Ovary (tissue), 9 donors: Measurements from ENCODE around the gene PIP4K2C. TPM values are rescaled to one million over a fixed set of nuclear protein-coding genes. Genes with fewer than 3 reads are reported as not detected.

ENCODE experiments used
- DNase-seq, 5 donors: peaks; one replicate each; pipeline ENCODE4 v3.0.0-alpha.2; 2019 to 2020
- H3K27ac ChIP-seq, 2 donors: fragments of 200-600 bp; one replicate each; pipeline versions ENCODE4 v1.5.1 to v1.8.0; 2019 to 2022
- H3K27me3 ChIP-seq: fragments of 200-600 bp; one replicate; pipeline ENCODE4 v1.8.0; 2022
- H3K36me3 ChIP-seq: fragments of 200-600 bp; sonication (generic); one replicate; pipeline ENCODE4 v1.5.1; 2019
- H3K4me1 ChIP-seq: one replicate; pipeline ENCODE4 v1.8.1; 2013; ENCODE audit warnings: mild to moderate bottlenecking, moderate library complexity; ENCODE audit not compliant: insufficient read depth
- H3K4me3 ChIP-seq: fragments of 200-600 bp; sonication (generic); one replicate; pipeline ENCODE4 v1.5.1; 2017
- H3K9me3 ChIP-seq, 2 donors: fragments of 200-600 bp in 1 of 2; sonication (generic) in 1 of 2; one replicate each; pipeline versions ENCODE4 v1.5.1 to v1.8.1; 2013 to 2019; ENCODE audit warnings: mild to moderate bottlenecking in 1 of 2, moderate library complexity in 1 of 2
- CTCF ChIP-seq, 3 donors: fragments of 450-650 bp in 2 of 3; fragments of 200-600 bp in 1 of 3; IDR thresholded peaks; one replicate each; pipeline versions ENCODE4 v1.5.1 to v1.8.0; 2016 to 2022; ENCODE audit warnings: antibody characterized with exemption in 3 of 3, mild to moderate bottlenecking in 1 of 3
- EP300 ChIP-seq: sonication (generic); formaldehyde crosslinking; IDR thresholded peaks from one replicate; pipeline ENCODE4 v1.6.1; 2017; ENCODE audit warnings: antibody characterized with exemption
- POLR2A ChIP-seq: fragments of 450-650 bp; IDR thresholded peaks from one replicate; pipeline ENCODE4 v1.6.1; 2017; ENCODE audit warnings: antibody characterized with exemption, mild to moderate bottlenecking, moderate library complexity
- WGBS, 3 donors: extraction: QIAGEN DNeasy Blood & Tissue Kit in 1 of 3; methylation state at CpG; one replicate each; pipeline versions ENCODE4 v1.1.5 to v1.1.7; 2013 to 2017; 5-methylcytosine and 5-hydroxymethylcytosine counted together
- intact Hi-C, 4 donors: fragments of 100-400 bp; cut with DNase I; formaldehyde crosslinking; loops; one replicate each; pipeline versions ENCODE4 v1.11.0 to v1.15.1; 2022 to 2023
- polyA plus RNA-seq, 2 donors: library from polyadenylated mRNA; stranded (reverse); fragments of 200-250 nt in 1 of 2; fragments of 350-450 nt in 1 of 2; fragmentation: Illumina TruSeq in 1 of 2; extraction: RNeasy Lipid Tissue Mini Kit (QIAGEN cat#74804) in 1 of 2; gene quantifications; one replicate each; pipeline ENCODE4 v1.2.3, GENCODE V29; 2013 to 2014
- total RNA-seq, 7 donors: library from RNA; depleted of rRNA in 2 of 7; stranded (reverse); fragments of >200 nt in 2 of 7; fragmentation: NEBNext Ultra II Directional in 3 of 7; extraction: Animal tissue kit (Norgen Biotek cat#: 25700) in 3 of 7; gene quantifications; one replicate each; pipeline versions ENCODE4 v1.1.0 to v1.2.4, GENCODE V29; 2016 to 2023
- donor health status: DM: no; HTN: no; CAD: no; lungs with moderate emphysema.
- donor health status: DM: no; HTN: no; CAD: no.
- donor health status: Bipolar disorder and iron deficiency.
- donor health status: DM: yes; HTN: yes; CAD: no.
- donor health status: DM: no; HTN: no; CAD: no.
- donor health status: DM: yes; HTN: yes; CAD: no.

PIP4K2C gene
- total and polyA plus RNA-seq, 9 donors = 13.1 to 42.0 (median 21.2) TPM

DNA sequence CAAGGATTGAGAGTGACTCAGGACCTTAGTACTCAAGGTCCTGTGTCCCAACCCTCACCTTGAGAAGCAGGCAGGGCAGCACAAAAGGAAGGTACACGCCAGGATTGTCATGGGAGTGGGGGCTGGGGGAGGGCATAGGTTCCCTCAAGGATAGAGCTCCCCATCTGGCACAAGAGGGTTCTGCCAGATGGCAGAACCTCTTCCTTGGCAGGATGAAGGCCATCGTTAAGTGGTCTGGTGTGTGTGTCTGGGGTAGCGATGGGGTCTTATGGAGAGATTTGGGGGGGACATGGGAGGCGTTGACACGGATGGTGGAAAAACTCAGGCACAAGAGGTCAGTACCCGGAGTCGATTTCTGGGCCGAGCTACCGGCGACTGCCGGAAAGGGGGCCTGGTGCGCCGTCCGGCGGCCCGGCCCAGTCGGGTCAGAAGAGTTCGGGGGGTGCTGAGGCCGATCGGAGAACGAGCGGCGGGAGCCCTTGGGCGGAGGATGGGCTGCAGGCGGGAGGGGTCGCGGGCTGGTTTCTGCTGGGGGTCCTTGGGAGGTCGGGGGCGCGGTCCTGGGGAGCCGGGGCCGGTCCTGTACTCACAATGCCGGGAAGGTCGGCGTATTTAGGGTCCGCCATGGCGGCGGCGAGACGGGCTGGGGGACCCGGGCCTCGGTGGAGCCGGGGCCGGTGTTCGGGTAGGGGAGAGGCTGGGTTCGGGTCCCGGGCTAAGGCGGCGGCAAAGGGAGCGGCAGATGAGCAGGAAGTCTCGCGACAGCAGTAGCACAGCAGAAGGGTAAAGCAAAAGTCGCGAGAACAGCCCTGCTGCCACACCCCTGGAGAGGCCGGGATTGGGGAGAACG lies 44.3 kb upstream of the PIP4K2C start, which contains the start of gene DCTN2:
DCTN2 (minus strand) TSS at position 755 of the 850 bp plus-strand sequence; CDS start at position 626, 129 bp downstream.
- Histone ChIP-seq H3K27me3 (no peaks in the 10 kb centered on the region), H3K4me3 (peak within 1 kb of the TSS; percentile 79), H3K4me1 (peaks cover 6% of the 10 kb centered on the region), H3K27ac (peak within 1 kb of the TSS; percentile 23 to 54), H3K36me3 (no peaks in the 10 kb centered on the region), H3K9me3 (no peaks in the 10 kb centered on the region)
- DNase-seq = peak; percentile 94 to 97 (median 94)
- 1 to 2% (median 1%) methylated on average over 45 to 56 of the region's 56 CpGs for WGBS, 3 donors
- no peak for TF ChIP-seq CTCF (IDR thresholded peaks at IDR 0.05)
- peak; percentile 55 for TF ChIP-seq POLR2A
- intact Hi-C loops = no loop called here

DNA sequence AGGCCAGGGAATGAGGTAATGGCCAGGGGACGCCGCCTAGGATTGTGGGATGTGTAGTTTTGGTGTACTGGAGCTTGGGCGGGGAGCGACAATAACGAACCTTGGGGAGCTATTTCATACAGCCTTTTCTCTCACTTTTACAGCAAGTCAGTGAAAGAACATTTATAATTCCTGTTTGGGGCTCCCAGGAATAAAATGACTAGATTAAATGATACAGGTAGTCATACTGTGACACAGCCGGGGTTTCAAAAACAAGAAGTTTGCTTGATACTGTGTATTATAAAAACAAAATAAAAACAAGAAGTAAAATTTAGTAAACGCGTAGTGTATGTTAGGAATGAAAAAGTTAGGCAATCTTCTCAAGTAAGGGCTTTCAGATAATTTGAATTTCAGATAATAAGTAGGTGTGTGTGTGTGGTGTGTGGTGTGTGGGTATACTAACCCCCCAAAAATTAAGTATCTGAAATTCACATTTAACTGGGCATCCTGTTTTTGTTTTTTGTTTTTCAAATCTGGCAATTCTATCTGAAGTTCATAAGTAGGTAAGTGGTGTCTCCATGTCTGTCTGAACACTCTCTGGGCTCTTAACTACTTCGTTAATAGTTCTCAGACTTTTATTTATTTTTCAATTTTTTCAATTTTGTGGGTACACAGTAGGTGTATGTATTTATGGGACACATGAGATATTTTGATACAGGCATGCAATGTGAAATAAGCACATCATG lies 43.5 kb upstream of the PIP4K2C start:
- Histone ChIP-seq H3K27ac (no peak overlapping the region), H3K4me3 (peak overlapping the region; percentile 79), H3K9me3 (no peaks in the 10 kb centered on the region), H3K4me1 (peaks cover 6% of the 10 kb centered on the region), H3K36me3 (no peaks in the 10 kb centered on the region), H3K27me3 (no peaks in the 10 kb centered on the region)
- WGBS, 3 donors = 19 to 21% (median 19%) methylated on average over 9 of the region's 9 CpGs
- no peak for DNase-seq
- intact Hi-C loops = no loop called here
- no peak for TF ChIP-seq POLR2A
- TF ChIP-seq EP300 = no peak
- no peak for TF ChIP-seq CTCF (IDR thresholded peaks at IDR 0.05)

GRCh38 chr12:57548013-57548315 lies 43.0 kb upstream of the PIP4K2C start:
- H3K4me1 ChIP-seq = peaks cover 6% of the 10 kb centered on the region
- no peak for TF ChIP-seq EP300
- no peak for TF ChIP-seq CTCF (IDR thresholded peaks at IDR 0.05)
- TF ChIP-seq POLR2A = no peak
- no peaks in the 10 kb centered on the region for H3K36me3 ChIP-seq
- intact Hi-C loops = no loop called here
- DNase-seq = no peak
- no peaks in the 10 kb centered on the region for H3K27me3 ChIP-seq
- 92 to 94% (median 94%) methylated on average over 2 of the region's 2 CpGs for WGBS, 3 donors
- H3K27ac ChIP-seq = no peak overlapping the region
- no peak overlapping the region for H3K4me3 ChIP-seq
- no peaks in the 10 kb centered on the region for H3K9me3 ChIP-seq

GRCh38 chr12:57548488-57548887 lies 42.5 kb upstream of the PIP4K2C start:
- H3K27me3 ChIP-seq = no peaks in the 10 kb centered on the region
- no peak overlapping the region for H3K4me3 ChIP-seq
- no peak for DNase-seq
- WGBS, 3 donors = 38 to 40% (median 39%) methylated on average over 2 of the region's 2 CpGs
- peaks cover 6% of the 10 kb centered on the region for H3K4me1 ChIP-seq
- no peak overlapping the region for H3K27ac ChIP-seq
- H3K9me3 ChIP-seq = no peaks in the 10 kb centered on the region
- TF ChIP-seq CTCF (IDR thresholded peaks at IDR 0.05) (no peak), POLR2A (no peak), EP300 (no peak)
- intact Hi-C loops = no loop called here
- H3K36me3 ChIP-seq = no peaks in the 10 kb centered on the region
